ENCODE measurements around the gene KIF6. TPM values are rescaled to one million over a fixed set of nuclear protein-coding genes. Genes with fewer than 3 reads are reported as not detected.

Gene KIF6
- total and polyA plus RNA-seq, 11 donors = 0.06 to 0.77 (median 0.48) TPM

DNA sequence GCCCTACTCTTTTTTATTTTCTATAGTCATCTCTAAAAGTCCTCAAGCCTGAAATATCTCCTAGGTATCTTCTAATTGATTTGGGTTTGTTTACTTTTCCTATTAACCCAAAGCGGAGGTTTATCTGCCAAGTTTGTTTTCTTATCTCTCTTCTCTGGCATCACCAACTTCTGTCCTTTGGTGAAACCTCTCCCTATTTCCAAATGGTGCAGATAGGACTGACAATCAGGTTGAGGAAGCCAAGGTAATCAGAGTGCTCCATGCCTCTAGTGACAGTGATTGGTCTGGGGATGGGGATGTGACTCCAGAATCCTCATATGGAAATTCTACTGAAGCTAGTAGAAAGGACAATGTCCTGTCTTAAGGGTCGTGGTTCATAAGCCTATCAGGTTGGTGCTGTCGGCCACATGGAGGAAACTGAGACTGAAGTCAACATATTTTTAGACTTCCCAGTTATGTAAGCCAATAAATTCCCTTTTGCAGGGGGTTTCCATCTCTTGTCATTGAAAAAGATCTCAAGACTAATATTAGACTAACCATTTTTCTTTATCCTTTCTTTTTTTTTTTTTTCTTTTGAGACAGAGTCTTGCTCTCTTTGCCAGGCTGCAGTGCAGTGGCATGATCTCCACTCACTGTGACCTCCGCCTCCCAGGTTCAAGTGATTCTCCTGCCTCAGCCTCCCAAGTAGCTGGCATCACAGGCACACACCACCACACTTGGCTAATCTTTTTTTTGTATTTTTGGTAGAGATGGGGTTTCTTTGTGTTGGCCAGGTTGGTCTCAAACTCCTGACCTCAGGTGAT, 28.0 kb downstream of the KIF6 start:
- Histone ChIP-seq H3K4me1 (no peaks in the 10 kb centered on the region), H3K36me3 (no peaks in the 10 kb centered on the region), H3K27ac (no peak overlapping the region), H3K4me3 (no peak overlapping the region), H3K9me3 (no peaks in the 10 kb centered on the region), H3K27me3 (no peaks in the 10 kb centered on the region)
- DNase-seq = no peak
- intact Hi-C loops (cut with DNase I) = no loop called here
- TF ChIP-seq POLR2A (IDR thresholded peaks at IDR 0.05) = no peak
- TF ChIP-seq, protein P1, sequence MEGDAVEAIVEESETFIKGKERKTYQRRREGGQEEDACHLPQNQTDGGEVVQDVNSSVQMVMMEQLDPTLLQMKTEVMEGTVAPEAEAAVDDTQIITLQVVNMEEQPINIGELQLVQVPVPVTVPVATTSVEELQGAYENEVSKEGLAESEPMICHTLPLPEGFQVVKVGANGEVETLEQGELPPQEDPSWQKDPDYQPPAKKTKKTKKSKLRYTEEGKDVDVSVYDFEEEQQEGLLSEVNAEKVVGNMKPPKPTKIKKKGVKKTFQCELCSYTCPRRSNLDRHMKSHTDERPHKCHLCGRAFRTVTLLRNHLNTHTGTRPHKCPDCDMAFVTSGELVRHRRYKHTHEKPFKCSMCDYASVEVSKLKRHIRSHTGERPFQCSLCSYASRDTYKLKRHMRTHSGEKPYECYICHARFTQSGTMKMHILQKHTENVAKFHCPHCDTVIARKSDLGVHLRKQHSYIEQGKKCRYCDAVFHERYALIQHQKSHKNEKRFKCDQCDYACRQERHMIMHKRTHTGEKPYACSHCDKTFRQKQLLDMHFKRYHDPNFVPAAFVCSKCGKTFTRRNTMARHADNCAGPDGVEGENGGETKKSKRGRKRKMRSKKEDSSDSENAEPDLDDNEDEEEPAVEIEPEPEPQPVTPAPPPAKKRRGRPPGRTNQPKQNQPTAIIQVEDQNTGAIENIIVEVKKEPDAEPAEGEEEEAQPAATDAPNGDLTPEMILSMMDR (IDR thresholded peaks at IDR 0.05) = no peak
- WGBS, 4 donors = 68 to 78% (median 73%) methylated on average over 4 of the region's 4 CpGs
- ATAC-seq = no peak

DNA sequence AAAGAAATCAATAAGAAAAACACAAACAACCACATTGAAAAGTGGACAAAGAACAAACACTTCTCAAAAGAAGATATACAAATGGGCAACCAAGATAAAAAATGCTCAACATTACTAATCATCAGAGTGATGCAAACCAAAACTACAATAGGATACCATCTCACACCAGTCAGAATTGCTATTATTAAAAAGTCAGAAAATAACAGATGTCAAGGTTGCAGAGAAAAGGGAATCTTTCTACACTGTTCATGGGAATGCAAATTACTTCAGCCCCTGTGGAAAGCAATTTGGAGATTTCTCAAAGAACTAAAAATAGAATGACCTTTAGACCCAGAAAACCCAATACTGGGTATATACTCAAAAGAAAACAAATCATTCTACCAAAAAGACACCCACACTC, 29.8 kb downstream of the KIF6 start:
- no peak for DNase-seq
- TF ChIP-seq, protein P1 (IDR thresholded peaks at IDR 0.05) = no peak
- no peak for TF ChIP-seq POLR2A (IDR thresholded peaks at IDR 0.05)
- Histone ChIP-seq H3K9me3 (no peaks in the 10 kb centered on the region), H3K36me3 (no peaks in the 10 kb centered on the region), H3K4me3 (no peak overlapping the region), H3K27ac (no peak overlapping the region), H3K27me3 (no peaks in the 10 kb centered on the region), H3K4me1 (no peaks in the 10 kb centered on the region)
- no peak for ATAC-seq
- intact Hi-C loops (cut with DNase I) = no loop called here

DNA sequence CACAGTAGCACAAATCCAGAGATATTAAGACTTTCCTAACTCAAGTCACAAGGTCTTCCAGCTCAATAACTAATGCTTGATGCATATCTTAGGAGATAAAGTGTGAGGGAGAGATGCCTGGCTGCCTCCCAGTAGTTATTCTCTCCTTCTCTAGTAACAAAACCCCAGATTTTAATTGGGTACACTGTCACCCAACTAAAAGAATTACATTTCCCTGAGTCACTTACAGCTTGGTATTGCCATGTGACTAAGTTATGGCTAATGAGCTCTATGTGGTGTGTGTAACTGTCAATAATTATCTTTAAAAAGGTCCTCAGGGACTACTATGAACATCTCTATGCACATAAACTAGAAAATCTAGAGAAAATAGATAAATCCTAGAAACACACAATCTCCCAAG, 32.0 kb downstream of the KIF6 start:
- Histone ChIP-seq H3K4me1 (no peaks in the 10 kb centered on the region), H3K4me3 (no peak overlapping the region), H3K9me3 (no peaks in the 10 kb centered on the region), H3K36me3 (no peaks in the 10 kb centered on the region), H3K27ac (no peak overlapping the region), H3K27me3 (no peaks in the 10 kb centered on the region)
- DNase-seq (no peak), ATAC-seq (no peak)
- TF ChIP-seq POLR2A (IDR thresholded peaks at IDR 0.05) = no peak
- TF ChIP-seq, protein P1 (IDR thresholded peaks at IDR 0.05) = no peak
- intact Hi-C loops (cut with DNase I) = no loop called here

DNA sequence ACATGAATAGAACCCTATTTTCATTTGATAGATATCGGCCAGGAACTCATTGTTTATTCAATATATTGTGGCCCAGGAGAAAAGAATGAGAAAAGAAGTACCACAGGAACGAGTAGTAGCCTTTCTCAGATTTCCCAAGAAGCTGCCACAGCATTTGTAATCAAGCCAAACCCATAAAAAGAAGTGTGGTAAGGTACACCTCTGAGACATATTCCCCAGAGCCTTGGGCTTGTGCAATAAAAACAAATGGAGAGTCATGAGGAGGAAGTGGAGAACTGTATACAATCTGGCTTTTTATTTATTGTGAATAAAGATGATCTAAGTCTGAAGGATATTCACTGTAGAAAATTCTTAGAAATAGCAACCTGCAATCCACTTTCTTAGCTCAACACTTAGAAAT, 36.7 kb downstream of the KIF6 start:
- intact Hi-C loops (cut with DNase I) = no loop called here
- no peak for DNase-seq
- no peaks in the 10 kb centered on the region for H3K9me3 ChIP-seq
- no peak for ATAC-seq
- no peak overlapping the region for H3K4me3 ChIP-seq
- no peaks in the 10 kb centered on the region for H3K4me1 ChIP-seq
- no peaks in the 10 kb centered on the region for H3K27me3 ChIP-seq
- H3K27ac ChIP-seq = no peak overlapping the region
- TF ChIP-seq POLR2A (IDR thresholded peaks at IDR 0.05) = no peak
- TF ChIP-seq, protein P1 (IDR thresholded peaks at IDR 0.05) = no peak
- no peaks in the 10 kb centered on the region for H3K36me3 ChIP-seq
- 59 to 70% (median 68%) methylated on average over 2 of the region's 2 CpGs for WGBS, 4 donors
